ENCODE results near the gene ZNF503. TPM values are rescaled to one million over a fixed set of nuclear protein-coding genes. Genes with fewer than 3 reads are reported as not detected.

ZNF503 gene
- total and polyA plus RNA-seq, 2 of the 8 experiments (the other 6 are each of a cell fraction or from before 2014, with no cell fraction given), result 0.03 to 0.13 TPM

- no peak overlapping the region for H3K27ac ChIP-seq (ENCODE audit: low read depth, low read length)
- no peaks in the 10 kb centered on the region for H3K9me3 ChIP-seq (ENCODE audit: insufficient read depth in 2 of 2, low read depth in 1 of 2, low read length in 1 of 2)
- H3K56ac ChIP-seq (replicated peaks; ENCODE audit: insufficient read length, low read depth, low read length), result no peak overlapping the region
- H3K9ac ChIP-seq (replicated peaks in 1 of 4; ENCODE audit: extremely low read depth in 1 of 4, low read depth in 3 of 4, low read length in 3 of 4), result no peak overlapping the region
- POLR2A ChIA-PET (ENCODE audit: partially characterized antibody), result interaction anchor here (1.2 kb wide), 1 partner anchor 26 kb away, joined by 3 read pairs; no protein-coding TSS in a partner anchor
- no peak overlapping the region for H3K4ac ChIP-seq (replicated peaks; ENCODE audit: insufficient read length, low read depth, low read length)
- no peak overlapping the region for H2AK5ac ChIP-seq (ENCODE audit: low read depth, low read length)
- no peak overlapping the region for H3K14ac ChIP-seq (ENCODE audit: insufficient read length)
- no peak overlapping the region for H4K91ac ChIP-seq (replicated peaks; ENCODE audit: insufficient read length, low read length)
- H3K18ac ChIP-seq (ENCODE audit: extremely low read depth, low read length), result no peak overlapping the region
- H4K5ac ChIP-seq (ENCODE audit: insufficient read length, low read depth, low read length), result no peak overlapping the region
- H3K79me2 ChIP-seq (ENCODE audit: control insufficient read depth in 1 of 2, insufficient read depth in 2 of 2, low read length in 2 of 2), result no peaks in the 10 kb centered on the region
- peaks cover 11% of the 10 kb centered on the region; the same call in 1 of the 2 replicates for H3K23me2 ChIP-seq (ENCODE audit: low read depth, low read length)
- peaks cover 0 to 20% (median 5%) of the 10 kb centered on the region in 4 experiments; a peak in 5 of 7 replicates for H3K4me1 ChIP-seq (replicated peaks in 1 of 4; ENCODE audit: control insufficient read depth in 3 of 4, insufficient read depth in 4 of 4, low read length in 3 of 4)
- FAIRE-seq (no peak), DNase-seq (ENCODE audit: low read depth in 1 of 2, low spot score in 2 of 2) (no peak)
- CTCF ChIA-PET (ENCODE audit: partially characterized antibody), result interaction anchor here (0.6 to 4.6 kb wide), 6 partner anchors 10 to 644 kb away, joined by 3 to 25 read pairs (median 4); no protein-coding TSS in a partner anchor
- no peak overlapping the region for H2BK5ac ChIP-seq (ENCODE audit: low read depth, low read length)
- H2BK120ac ChIP-seq (replicated peaks; ENCODE audit: low read depth, low read length), result no peak overlapping the region
- H2BK15ac ChIP-seq (ENCODE audit: low read length), result no peak overlapping the region
- no peak overlapping the region for H3K23ac ChIP-seq (ENCODE audit: insufficient read length)
- H3K4me2 ChIP-seq (ENCODE audit: insufficient read depth in 1 of 2, low read depth in 2 of 2, low read length in 2 of 2), result no peak overlapping the region
- H3K27me3 ChIP-seq (replicated peaks in 1 of 4; ENCODE audit: control insufficient read depth in 3 of 4, extremely low read depth in 1 of 4, insufficient read depth in 3 of 4, low read length in 3 of 4), result peaks cover 39 to 68% (median 51%) of the 10 kb centered on the region in 4 experiments
- H4K20me1 ChIP-seq (replicated peaks in 1 of 2; ENCODE audit: control insufficient read depth in 1 of 2, insufficient read depth in 2 of 2, low read length in 2 of 2), result peaks cover 3 to 5% of the 10 kb centered on the region in 2 experiments
- no peak overlapping the region for H2AFZ ChIP-seq (ENCODE audit: low read length)
- no peak overlapping the region for H2BK12ac ChIP-seq (ENCODE audit: low read depth, low read length)
- H3K4me3 ChIP-seq (ENCODE audit: extremely low read depth in 1 of 4, insufficient read depth in 2 of 4, low read depth in 3 of 4, low read length in 4 of 4), result no peak overlapping the region
- no peak overlapping the region for H2BK20ac ChIP-seq (ENCODE audit: low read length)
- H3K79me1 ChIP-seq (ENCODE audit: low read depth, low read length), result no peaks in the 10 kb centered on the region
- peaks cover 0 to 5% (median 0%) of the 10 kb centered on the region in 4 experiments; a peak in 1 of 8 replicates for H3K36me3 ChIP-seq (ENCODE audit: control insufficient read depth in 2 of 4, insufficient read depth in 4 of 4, low read length in 3 of 4)
- no peak overlapping the region for H4K8ac ChIP-seq (ENCODE audit: extremely low read depth, insufficient read depth, low read length)
- no peak for TF ChIP-seq CEBPB (IDR thresholded peaks at IDR 0.05; ENCODE audit: low read depth, low read length)
- no peak for TF ChIP-seq KDM4A (IDR thresholded peaks at IDR 0.05; ENCODE audit: low read depth, low read length, severe bottlenecking)
- TF ChIP-seq E2F6 (IDR thresholded peaks at IDR 0.05), result no peak
- no peak for TF ChIP-seq CBX5 (IDR thresholded peaks at IDR 0.05; ENCODE audit: low read depth, low read length)
- TF ChIP-seq RAD21 (IDR thresholded peaks at IDR 0.05 in 1 of 2, conservative IDR thresholded peaks at IDR 0.05 in 1 of 2; ENCODE audit: low read depth in 2 of 2, low read length in 2 of 2), result no peak
- TF ChIP-seq RFX5 (IDR thresholded peaks at IDR 0.05; ENCODE audit: borderline replicate concordance, low read depth, low read length), result no peak
- TF ChIP-seq SP4 (IDR thresholded peaks at IDR 0.05; ENCODE audit: low read length), result no peak
- TF ChIP-seq USF2 (IDR thresholded peaks at IDR 0.05; ENCODE audit: low read length), result no peak
- TF ChIP-seq POLR2AphosphoS5 (IDR thresholded peaks at IDR 0.05; ENCODE audit: low read depth, low read length), result no peak
- no peak for TF ChIP-seq EZH2 (IDR thresholded peaks at IDR 0.05; ENCODE audit: low read depth, low read length, severe bottlenecking)
- no peak for TF ChIP-seq YY1 (IDR thresholded peaks at IDR 0.05; ENCODE audit: low read depth, low read length)
- no peak for TF ChIP-seq TEAD4 (IDR thresholded peaks at IDR 0.05; ENCODE audit: low read depth, low read length)
- TF ChIP-seq SAP30 (IDR thresholded peaks at IDR 0.05; ENCODE audit: insufficient read depth, insufficient replicate concordance, low read length), result no peak
These were observed 8.8 kb downstream of the ZNF503 start for GRCh38 chr10:75392744-75393143.
